HK-2 (cell line): ENCODE measurements around the gene NT5DC2.

ENCODE experiments used
- DNase-seq: peaks from one replicate; pipeline ENCODE4 v3.0.0-alpha.2; 2018; ENCODE audit not compliant: unreplicated experiment

Gene NT5DC2

DNA sequence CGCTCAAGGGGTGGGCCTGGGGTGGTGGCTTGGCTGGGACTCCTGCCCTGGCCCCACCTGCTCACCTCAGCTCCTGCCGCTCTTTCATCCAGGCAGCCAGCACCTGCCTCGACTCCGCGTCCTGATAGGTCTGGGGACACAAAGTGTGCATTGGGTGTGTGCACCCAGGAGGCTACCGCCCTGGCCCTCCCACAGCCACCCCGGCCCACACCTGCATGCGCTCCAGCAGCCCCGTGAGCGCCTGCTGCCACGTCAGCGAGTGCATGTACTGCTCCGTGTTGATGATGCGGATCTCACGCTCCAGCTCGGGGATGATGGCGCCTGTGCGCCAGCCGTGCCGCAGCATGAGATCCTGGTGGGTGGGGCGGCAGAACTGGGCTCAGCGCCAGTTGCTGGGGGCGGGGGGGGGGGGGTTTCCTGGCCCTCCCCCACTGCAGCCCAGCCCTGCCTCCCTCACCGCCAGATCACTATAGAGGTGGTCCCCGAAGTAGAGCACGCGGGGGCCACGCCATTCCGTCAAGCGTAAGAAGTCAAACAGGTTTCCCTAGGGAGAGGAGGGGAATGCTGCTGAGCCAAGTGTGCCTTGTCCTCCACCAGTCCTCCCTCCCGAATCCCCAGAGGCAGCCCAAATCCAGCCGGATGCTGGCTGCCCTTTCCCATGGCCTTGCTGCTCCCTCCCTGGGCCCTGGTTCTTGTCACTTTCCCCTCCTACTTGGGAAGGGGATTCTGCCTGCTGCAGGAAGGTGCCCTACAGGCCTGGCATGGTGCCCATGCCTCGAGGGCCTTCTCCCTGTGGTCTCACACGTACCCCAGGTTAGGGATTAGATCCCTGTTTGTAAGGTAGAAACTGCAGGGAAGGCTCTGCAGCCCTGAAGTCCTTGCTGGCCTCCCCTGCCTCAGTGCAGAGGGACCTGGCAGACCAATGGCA is 8.6 kb downstream of the NT5DC2 start:
- DNase-seq = no peak

DNA sequence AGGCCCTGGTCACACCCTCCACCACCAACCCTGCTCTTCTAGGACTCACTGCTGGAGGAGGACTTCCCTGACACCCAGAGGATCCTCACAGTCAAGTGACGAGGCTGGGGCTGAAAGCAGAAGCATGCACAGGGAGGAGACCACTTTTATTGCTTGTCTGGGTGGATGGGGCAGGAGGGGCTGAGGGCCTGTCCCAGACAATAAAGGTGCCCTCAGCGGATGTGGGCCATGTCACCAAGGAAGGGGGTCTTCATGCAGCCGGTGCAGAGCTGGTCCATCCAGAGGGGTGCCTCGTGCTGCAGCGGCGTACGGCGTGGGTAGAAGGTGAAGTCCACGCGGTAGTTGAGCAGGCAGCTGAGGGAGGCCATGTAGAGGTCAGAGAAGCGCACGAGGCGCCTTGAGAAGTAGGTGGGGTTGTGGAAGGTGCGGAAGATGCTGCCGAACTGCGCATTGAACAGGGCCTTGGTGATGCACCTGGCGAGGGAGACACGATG is 9.4 kb downstream of the NT5DC2 start:
- no peak for DNase-seq

DNA sequence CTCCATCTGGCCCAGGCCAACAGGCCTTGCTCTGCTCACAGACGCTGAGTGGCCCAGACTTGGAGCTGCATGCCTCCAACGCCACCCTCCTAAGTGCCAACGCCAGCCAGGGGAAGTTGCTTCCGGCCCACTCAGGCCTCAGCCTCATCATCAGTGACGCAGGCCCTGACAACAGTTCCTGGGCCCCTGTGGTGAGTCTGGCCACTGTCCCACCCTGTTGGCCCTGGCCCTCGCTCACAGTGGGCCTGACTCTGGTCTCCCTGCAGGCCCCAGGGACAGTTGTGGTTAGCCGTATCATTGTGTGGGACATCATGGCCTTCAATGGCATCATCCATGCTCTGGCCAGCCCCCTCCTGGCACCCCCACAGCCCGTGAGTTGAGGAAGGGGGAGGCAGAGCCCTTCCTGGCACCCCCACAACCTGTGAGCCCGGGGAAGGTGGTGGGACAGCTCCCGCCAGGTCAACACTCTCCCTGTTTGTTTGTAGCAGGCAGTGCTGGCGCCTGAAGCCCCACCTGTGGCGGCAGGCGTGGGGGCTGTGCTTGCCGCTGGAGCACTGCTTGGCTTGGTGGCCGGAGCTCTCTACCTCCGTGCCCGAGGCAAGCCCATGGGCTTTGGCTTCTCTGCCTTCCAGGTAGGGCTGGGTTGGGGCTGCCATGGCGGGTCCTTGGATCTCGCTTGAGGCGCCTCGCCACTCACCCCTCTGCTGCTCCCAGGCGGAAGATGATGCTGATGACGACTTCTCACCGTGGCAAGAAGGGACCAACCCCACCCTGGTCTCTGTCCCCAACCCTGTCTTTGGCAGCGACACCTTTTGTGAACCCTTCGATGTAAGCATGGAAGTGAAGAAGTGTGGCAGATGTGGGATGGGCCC is 10.0 kb downstream of the NT5DC2 start:
- no peak for DNase-seq

DNA sequence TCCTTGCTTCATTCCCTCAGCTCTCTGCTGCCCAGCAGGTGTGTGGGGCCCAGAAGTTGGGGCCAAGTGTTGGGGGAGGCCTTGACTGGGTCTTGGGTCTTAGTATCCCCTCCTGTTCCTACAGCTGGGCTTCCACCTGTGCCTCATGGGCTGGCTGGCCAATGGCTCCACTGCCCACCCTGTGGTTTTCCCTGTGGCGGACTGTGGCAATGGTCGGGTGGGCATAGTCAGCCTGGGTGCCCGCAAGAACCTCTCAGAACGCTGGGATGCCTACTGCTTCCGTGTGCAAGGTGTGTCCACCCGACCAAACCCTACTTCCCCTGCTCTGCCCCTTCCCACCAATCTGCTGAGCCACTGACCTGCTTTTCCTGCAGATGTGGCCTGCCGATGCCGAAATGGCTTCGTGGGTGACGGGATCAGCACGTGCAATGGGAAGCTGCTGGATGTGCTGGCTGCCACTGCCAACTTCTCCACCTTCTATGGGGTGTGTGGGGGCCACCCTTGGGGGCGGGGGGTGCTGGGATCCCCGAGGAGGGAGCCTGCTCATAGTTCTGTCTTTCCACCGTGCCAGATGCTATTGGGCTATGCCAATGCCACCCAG is 10.9 kb downstream of the NT5DC2 start:
- DNase-seq = no peak

DNA sequence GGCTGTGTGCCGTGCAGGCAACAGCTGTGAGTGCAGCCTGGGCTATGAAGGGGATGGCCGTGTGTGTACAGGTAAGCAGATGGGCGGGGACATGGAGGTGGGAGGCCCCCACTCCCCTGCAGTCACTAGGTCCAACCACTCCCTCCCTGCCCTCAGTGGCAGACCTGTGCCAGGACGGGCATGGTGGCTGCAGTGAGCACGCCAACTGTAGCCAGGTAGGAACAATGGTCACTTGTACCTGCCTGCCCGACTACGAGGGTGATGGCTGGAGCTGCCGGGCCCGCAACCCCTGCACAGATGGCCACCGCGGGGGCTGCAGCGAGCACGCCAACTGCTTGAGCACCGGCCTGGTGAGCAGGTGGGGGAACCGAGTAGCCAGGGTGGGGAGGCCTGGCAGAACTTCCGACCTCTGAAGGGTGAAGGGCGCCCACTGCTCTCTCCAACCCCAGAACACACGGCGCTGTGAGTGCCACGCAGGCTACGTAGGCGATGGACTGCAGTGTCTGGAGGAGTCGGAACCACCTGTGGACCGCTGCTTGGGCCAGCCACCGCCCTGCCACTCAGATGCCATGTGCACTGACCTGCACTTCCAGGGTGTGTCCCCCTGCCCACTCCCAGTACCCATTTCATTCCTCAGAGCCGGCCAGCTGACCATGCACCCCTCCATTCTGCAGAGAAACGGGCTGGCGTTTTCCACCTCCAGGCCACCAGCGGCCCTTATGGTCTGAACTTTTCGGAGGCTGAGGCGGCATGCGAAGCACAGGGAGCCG is 11.6 kb downstream of the NT5DC2 start:
- DNase-seq = no peak

DNA sequence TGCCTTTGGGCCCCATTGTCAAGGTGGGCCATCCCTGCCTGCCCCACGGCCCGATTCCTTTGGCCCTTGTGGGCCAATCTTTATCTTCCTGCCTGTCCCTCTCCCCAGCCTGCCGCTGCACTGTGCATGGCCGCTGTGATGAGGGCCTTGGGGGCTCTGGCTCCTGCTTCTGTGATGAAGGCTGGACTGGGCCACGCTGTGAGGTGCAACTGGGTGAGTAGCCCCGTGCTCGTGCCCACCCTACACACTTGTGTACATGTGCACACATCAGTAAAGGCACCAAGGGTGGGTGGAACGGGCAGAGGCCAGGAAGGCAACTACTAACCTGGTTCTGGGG is 12.2 kb downstream of the NT5DC2 start:
- no peak for DNase-seq

DNA sequence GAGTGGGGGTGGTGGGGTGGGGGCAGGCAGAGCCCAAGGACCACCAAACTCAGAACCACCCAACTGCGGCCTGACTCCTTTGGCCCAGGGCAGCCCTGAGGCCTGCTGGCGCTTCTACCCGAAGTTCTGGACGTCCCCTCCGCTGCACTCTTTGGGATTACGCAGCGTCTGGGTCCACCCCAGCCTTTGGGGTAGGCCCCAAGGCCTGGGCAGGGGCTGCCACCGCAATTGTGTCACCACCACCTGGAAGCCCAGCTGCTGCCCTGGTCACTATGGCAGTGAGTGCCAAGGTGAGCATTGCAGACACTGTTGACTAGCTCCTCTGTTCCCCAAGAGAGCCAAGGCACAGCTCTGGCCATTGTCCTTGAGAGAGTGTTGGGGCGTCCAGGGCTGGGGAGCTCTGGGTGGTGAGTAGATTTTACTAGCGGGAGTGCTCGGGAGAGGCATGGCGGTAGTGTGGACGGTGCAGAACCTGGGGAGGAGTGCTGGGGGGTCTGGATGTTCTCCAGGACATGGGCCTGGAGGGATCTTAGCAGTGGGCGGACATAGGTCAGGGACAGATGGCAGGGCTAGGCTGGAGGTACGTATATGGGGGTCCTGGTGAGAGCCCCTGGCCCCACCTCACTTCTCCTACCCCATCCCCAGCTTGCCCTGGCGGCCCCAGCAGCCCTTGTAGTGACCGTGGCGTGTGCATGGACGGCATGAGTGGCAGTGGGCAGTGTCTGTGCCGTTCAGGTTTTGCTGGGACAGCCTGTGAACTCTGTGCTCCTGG is 12.8 kb downstream of the NT5DC2 start:
- DNase-seq = no peak

DNA sequence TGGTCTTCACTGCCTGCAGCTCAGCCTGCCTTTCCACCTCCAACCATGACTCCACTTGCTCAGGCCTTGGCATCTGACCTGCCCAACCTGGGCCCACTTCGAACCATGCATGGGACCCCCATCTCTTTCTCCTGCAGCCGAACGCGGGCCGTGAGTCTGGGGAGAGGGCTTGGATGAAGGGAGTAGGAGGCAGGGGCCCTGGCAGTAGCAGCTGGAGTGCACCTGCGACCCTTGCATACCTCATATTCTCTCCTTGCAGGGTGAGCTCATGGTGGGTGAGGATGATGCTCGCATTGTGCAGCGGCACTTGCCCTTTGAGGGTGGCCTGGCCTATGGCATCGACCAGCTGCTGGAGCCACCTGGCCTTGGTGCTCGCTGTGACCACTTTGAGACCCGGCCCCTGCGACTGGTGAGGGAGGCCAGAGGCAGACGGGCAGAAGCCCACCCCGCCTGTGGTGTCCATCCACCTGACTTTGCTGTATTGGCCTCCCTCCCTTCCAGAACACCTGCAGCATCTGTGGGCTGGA is 13.5 kb downstream of the NT5DC2 start:
- DNase-seq = no peak

DNA sequence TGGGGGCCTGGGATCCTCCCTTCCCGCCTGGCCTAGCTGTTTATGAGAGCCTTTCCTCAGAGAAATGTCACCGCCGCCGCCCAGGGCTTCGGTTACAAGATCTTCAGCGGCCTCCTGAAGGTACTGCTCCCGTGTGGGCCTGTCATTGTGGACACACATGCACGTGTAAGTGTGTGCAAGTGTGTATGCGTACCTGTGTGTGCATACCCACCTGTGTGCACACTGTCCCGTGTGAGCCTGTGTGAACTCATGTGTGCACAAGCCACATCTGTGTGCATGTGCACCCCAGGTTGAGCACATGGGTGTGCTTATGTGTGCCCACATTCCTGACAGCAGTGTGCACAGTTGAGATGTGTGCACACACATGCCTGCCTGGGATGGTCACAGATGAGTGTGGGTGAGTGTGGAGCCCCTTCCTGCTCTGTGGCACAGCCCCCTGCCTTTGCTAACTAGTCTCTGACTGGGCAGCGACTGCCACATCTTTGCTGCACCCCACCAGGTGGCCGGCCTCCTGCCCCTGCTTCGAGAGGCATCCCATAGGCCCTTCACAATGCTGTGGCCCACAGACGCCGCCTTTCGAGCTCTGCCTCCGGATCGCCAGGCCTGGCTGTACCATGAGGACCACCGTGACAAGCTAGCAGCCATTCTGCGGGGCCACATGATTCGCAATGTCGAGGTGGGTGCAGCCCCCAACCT is 14.1 kb downstream of the NT5DC2 start:
- DNase-seq = no peak

DNA sequence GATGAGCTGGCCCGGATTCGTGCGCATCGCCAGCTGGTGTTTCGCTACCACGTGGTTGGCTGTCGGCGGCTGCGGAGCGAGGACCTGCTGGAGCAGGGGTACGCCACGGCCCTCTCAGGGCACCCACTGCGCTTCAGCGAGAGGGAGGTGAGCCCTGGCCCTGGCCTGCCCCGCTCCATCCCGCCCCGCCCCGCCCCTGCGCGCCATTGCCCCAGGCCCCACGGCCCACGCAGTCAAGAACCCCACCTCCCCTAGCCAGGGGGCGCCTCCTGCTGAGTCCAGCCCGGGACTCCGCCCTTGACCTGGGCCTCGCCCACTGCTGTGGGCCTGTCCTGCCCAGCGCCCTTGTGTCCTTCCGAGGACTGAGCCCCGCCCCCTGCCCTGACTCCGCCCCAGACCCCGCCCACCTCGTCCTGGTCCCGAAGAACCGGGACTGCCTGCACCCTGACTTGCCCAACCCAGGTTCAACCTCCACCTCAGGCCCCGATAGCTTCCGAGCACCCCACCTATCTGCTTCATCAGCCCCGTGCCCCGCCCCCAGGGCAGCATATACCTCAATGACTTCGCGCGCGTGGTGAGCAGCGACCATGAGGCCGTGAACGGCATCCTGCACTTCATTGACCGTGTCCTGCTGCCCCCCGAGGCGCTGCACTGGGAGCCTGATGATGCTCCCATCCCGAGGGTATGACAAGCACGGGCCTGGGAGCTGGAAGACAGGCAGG is 14.8 kb downstream of the NT5DC2 start:
- peak; percentile 26 for DNase-seq

DNA sequence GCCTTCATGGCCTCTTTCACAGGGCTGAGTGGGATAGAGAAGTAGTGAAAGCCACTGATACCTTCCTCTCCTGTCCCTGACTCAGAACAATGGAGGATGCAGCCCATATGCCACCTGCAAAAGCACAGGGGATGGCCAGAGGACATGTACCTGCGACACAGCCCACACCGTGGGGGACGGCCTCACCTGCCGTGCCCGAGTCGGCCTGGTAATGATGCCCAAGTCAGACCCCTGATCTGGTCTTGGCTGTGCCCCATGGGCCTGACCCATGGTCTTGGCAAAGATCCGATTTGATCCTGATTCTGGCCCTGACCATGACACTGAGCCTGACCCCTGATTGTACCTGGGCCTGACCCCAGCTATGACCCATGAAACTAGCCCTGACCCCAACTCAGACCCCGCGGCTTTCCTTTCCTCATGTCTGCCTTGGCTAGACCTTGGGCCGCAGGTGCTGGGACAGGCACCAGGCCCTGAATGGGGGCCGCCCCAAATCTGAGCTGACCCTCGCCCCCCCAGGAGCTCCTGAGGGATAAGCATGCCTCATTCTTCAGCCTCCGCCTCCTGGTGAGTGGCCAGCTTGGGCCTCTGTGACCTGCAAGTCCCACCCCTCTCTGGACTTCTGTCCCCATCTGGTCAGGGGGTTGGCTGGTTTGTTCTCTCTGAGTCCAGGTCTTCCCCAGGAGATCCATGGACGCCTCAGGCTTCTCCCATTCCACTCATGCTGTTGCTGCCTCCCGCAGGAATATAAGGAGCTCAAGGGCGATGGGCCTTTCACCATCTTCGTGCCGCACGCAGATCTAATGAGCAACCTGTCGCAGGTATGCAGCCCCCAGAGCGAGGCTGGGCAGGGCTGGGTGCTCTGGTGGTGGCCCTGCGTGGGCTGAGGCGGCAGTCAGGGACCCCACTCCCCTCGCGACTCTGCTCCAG is 15.6 kb downstream of the NT5DC2 start:
- DNase-seq = no peak

DNA sequence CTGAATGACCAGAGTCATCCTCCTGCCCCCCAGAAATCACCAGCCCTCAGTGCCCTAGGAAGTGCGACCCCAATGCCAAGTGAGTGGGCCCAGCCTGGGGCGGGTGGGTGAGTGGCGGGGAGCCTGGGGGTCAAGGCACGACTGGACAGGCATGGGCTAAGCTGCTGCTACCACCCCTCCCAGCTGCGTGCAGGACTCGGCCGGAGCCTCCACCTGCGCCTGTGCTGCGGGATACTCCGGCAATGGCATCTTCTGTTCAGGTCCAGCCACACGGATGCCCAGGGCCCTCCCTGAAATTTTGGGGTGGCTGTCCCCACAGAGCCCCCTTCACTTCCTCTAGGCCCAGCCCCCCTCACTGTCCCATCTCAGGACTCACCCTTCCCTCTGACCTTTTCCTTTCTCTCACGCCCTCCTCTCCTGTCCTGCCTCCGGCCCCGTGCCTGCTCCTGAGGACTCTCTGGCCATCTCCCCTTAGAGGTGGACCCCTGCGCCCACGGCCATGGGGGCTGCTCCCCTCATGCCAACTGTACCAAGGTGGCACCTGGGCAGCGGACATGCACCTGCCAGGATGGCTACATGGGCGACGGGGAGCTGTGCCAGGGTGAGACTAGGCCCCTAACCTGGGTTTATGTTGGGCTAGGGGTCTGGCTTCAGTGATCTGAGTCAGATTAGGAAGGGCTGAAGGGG is 17.0 kb downstream of the NT5DC2 start:
- no peak for DNase-seq

DNA sequence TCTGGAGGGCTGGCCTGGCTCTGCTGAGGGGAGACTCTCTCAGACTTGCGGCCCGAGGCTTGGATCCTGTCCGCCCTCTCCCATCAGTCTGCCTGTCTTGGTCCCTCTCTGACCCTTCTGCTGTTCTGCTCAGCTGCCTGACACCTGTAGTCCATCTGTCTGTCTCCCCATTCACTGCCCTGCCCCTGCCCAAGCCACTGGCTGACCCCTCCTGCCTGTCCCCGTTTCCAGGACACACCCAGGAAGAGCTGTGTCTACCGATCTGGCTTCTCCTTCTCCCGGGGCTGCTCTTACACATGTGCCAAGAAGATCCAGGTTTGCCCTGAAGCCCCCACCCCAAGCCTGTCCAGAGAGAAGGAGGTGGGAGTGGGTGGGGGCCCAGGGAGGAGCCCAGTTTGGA is 18.5 kb downstream of the NT5DC2 start:
- DNase-seq = no peak

DNA sequence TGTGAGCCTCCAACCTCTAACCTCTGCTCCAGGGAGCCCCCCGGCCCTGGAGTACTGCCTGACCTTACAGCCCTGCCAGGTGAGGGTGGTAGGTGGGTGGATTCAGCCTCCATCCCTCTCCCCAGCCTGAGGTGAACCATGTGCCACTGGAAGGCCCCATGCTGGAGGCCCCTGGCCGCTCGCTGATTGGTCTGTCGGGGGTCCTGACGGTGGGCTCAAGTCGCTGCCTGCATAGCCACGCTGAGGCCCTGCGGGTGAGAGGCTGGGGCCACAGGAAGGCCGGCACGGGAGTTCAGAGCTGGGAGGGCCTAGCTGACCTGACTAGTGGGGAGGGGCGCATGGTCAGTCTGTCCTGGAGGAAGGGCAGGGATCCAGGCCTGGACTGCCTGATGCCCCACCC is 19.1 kb downstream of the NT5DC2 start:
- no peak for DNase-seq

DNA sequence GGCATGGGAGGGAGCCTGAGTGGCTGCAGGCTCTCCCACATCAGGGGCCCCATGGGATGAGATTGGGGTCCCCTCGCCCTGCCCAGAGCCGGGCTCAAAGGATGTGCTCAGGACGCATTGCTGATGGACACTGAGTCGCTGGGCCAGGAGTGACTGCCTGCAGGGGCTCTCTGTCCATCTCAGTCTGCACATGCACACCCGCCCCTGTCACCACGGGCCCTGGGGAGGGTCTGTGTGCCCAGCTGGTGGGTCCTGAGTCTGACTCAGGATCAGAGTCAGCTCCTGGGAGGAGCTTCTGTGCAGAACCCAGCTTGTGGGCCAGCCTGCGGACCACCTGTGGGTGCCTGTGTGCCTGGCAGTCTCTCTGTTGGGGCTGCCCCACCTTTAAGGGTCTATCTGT is 20.4 kb downstream of the NT5DC2 start:
- DNase-seq = no peak

DNA sequence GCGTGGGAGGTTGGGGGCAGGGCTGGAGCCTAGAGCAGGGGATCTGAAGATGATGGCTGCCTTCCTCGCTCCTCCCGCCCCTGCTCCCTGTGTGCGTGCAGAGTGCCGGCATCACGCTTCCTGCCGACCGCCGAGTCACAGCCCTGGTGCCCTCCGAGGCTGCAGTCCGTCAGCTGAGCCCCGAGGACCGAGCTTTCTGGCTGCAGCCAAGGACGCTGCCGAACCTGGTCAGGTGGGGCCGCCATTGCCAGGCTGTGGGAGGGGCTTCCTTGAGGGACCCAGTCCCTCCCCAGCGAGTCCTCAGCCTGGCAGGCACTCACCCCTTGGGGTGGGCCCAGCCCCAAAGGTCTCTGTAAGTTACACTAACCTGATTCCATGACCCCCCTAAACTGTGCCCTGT is 20.9 kb downstream of the NT5DC2 start:
- DNase-seq = no peak

DNA sequence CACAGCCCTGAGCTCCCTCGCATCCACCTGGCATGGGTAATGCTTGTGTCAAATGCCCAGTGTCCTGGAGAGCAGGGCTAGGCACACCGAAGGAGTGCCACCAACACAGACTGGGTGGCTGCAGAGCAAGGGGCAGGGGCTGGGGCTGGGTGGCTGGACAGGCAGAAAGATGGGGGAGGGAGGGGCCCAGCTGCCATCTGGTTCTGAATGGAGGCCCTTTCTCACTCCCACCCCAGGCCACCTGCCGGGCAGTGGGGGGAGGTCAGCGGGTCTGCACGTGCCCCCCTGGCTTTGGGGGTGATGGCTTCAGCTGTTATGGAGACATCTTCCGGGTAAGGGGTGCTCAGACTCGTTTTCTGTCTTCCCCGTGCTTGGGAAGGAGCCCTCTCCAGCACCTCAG is 21.6 kb downstream of the NT5DC2 start:
- no peak for DNase-seq

DNA sequence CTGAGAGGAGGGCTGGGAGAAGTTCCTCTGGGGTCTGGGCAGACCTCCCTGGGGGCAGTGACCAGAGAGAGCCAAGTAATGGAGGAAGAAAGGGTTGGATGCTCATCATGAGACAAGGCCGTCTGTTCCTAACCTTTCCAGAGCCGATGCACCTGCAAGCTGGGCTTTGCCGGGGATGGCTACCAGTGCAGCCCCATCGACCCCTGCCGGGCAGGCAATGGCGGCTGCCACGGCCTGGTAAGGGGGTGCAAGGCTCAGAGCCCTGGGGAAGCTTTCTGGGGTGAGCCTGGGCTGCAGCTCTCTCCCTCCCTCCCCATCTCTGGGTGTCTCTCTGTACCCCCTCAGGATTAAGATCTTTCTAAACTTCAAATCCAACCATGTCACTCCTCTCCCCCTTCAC is 22.1 kb downstream of the NT5DC2 start:
- DNase-seq = no peak
